Measurements from ENCODE around the gene TSPYL1. TPM values are rescaled to one million over a fixed set of nuclear protein-coding genes. Genes with fewer than 3 reads are reported as not detected.

The TSPYL1 gene
- polyA plus RNA-seq, 1 donor from 2014 or later, result 84.8 TPM

DNA sequence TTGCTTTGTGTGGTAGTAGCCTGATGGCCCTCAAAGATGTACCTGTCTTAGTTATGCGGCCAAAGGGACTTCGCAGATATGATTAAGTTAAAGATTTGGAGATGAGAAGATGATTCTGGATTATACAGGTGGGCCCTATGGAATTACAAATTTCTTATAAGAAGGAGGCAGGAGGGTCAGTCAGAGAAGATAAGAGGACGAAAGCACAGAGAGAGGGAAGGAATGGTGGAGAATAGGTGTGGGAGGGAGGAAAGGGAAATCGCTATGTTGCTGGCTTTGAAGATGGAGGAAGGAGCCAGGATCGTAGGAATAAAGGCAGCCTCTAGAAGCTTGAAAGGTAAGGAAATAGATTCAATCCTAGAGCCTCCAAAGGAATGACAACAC lies 1.2 kb upstream of the TSPYL1 start:
- Histone ChIP-seq H4K20me1 (ENCODE audit: insufficient read depth) (peaks cover 23% of the 10 kb centered on the region), H3K27ac (ENCODE audit: low read length) (peak overlapping the region; percentile 99), H3K4me2 (ENCODE audit: low read length) (peak overlapping the region; percentile 99), H3K27me3 (ENCODE audit: insufficient read depth, low read depth, low read length) (no peaks in the 10 kb centered on the region), H3K79me2 (replicated peaks; ENCODE audit: insufficient read depth, low read length) (peaks cover 30% of the 10 kb centered on the region), H3K9me3 (ENCODE audit: low read length) (no peaks in the 10 kb centered on the region), H3K9me2 (ENCODE audit: insufficient read depth, low read length) (no peaks in the 10 kb centered on the region), H3F3A (ENCODE audit: insufficient read depth, low read length, poor library complexity, severe bottlenecking) (peaks cover 5% of the 10 kb centered on the region), H2AFZ (ENCODE audit: low read depth, low read length) (no peak overlapping the region), H3K9ac (ENCODE audit: low read length) (peak overlapping the region; percentile 99), H3K36me3 (ENCODE audit: insufficient read depth, low read length) (peaks cover 16% of the 10 kb centered on the region), H3K4me3 (ENCODE audit: low read length) (peak overlapping the region; percentile 92)
- TF ChIP-seq, protein P1, sequence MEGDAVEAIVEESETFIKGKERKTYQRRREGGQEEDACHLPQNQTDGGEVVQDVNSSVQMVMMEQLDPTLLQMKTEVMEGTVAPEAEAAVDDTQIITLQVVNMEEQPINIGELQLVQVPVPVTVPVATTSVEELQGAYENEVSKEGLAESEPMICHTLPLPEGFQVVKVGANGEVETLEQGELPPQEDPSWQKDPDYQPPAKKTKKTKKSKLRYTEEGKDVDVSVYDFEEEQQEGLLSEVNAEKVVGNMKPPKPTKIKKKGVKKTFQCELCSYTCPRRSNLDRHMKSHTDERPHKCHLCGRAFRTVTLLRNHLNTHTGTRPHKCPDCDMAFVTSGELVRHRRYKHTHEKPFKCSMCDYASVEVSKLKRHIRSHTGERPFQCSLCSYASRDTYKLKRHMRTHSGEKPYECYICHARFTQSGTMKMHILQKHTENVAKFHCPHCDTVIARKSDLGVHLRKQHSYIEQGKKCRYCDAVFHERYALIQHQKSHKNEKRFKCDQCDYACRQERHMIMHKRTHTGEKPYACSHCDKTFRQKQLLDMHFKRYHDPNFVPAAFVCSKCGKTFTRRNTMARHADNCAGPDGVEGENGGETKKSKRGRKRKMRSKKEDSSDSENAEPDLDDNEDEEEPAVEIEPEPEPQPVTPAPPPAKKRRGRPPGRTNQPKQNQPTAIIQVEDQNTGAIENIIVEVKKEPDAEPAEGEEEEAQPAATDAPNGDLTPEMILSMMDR (IDR thresholded peaks at IDR 0.05; ENCODE audit: poor library complexity, severe bottlenecking), result no peak
- TF ChIP-seq EZH2 (IDR thresholded peaks at IDR 0.05; ENCODE audit: borderline replicate concordance, insufficient read depth, low read length, poor library complexity, severe bottlenecking) (no peak), EP300 (conservative IDR thresholded peaks at IDR 0.05; ENCODE audit: poor library complexity, severe bottlenecking) (no peak), RAD21 (conservative IDR thresholded peaks at IDR 0.05) (no peak), TAF1 (IDR thresholded peaks at IDR 0.05; ENCODE audit: low read depth) (no peak), POLR2AphosphoS5 (IDR thresholded peaks at IDR 0.05) (no peak), SMC3 (conservative IDR thresholded peaks at IDR 0.05; ENCODE audit: poor library complexity) (no peak), MXI1 (conservative IDR thresholded peaks at IDR 0.05; ENCODE audit: poor library complexity, severe bottlenecking) (no peak)
- TF ChIP-seq, protein P2, sequence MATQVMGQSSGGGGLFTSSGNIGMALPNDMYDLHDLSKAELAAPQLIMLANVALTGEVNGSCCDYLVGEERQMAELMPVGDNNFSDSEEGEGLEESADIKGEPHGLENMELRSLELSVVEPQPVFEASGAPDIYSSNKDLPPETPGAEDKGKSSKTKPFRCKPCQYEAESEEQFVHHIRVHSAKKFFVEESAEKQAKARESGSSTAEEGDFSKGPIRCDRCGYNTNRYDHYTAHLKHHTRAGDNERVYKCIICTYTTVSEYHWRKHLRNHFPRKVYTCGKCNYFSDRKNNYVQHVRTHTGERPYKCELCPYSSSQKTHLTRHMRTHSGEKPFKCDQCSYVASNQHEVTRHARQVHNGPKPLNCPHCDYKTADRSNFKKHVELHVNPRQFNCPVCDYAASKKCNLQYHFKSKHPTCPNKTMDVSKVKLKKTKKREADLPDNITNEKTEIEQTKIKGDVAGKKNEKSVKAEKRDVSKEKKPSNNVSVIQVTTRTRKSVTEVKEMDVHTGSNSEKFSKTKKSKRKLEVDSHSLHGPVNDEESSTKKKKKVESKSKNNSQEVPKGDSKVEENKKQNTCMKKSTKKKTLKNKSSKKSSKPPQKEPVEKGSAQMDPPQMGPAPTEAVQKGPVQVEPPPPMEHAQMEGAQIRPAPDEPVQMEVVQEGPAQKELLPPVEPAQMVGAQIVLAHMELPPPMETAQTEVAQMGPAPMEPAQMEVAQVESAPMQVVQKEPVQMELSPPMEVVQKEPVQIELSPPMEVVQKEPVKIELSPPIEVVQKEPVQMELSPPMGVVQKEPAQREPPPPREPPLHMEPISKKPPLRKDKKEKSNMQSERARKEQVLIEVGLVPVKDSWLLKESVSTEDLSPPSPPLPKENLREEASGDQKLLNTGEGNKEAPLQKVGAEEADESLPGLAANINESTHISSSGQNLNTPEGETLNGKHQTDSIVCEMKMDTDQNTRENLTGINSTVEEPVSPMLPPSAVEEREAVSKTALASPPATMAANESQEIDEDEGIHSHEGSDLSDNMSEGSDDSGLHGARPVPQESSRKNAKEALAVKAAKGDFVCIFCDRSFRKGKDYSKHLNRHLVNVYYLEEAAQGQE (IDR thresholded peaks at IDR 0.05; ENCODE audit: borderline replicate concordance), result no peak

DNA sequence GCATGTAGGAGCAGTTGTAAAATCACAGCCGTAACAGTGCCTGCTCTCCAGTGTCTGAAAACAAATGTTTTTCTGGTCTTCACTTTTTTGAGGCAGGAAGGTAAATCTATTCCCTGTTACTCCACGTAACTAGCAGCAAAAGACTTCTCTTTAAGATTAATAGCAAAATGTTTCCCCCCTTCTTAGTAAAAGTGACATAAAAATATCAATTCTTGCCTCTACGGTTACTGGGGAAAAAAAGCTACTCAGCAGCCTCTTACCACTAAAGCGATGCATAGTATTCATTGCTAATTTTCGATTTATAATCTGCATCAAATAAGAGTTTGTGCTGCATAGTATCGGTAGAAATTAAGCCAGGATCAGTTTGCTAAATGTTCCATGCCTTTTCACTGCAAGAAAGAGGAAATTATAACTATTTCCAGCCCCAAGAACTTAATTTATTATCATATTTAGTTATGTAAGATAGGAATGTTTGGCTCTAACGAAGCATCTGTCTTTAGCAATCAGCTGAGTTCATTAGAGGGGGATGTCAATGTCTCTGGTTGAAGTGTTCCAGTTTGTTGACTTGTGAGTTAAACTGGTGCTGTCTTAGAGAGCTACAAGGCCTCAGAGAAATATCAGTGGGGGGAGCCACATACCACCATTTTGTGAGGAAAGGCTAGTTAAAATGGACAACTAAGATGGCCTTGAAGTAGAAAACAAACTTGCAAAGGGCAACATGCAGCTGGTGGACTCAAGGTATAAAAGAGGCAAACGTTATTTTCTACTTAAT lies 617 bp upstream of the TSPYL1 start:
- H3K79me2 ChIP-seq (replicated peaks; ENCODE audit: insufficient read depth, low read length), result peaks cover 32% of the 10 kb centered on the region
- peak overlapping the region; percentile 89 for H2AFZ ChIP-seq (ENCODE audit: low read depth, low read length)
- H3K9me2 ChIP-seq (ENCODE audit: insufficient read depth, low read length), result no peaks in the 10 kb centered on the region

More for the DNA sequence above, 617 bp upstream of the TSPYL1 start:
- H4K20me1 ChIP-seq (ENCODE audit: insufficient read depth), result peaks cover 23% of the 10 kb centered on the region
- peak overlapping the region; percentile 92 for H3K4me3 ChIP-seq (ENCODE audit: low read length)
- TF ChIP-seq EP300 (conservative IDR thresholded peaks at IDR 0.05; ENCODE audit: poor library complexity, severe bottlenecking) (peak; percentile 28), SMC3 (conservative IDR thresholded peaks at IDR 0.05; ENCODE audit: poor library complexity) (no peak), POLR2AphosphoS5 (IDR thresholded peaks at IDR 0.05) (no peak)
- TF ChIP-seq, protein P1 (IDR thresholded peaks at IDR 0.05; ENCODE audit: poor library complexity, severe bottlenecking), result no peak
- peaks cover 5% of the 10 kb centered on the region for H3F3A ChIP-seq (ENCODE audit: insufficient read depth, low read length, poor library complexity, severe bottlenecking)
- peak overlapping the region; percentile 99 for H3K27ac ChIP-seq (ENCODE audit: low read length)
- H3K9me3 ChIP-seq (ENCODE audit: low read length), result no peaks in the 10 kb centered on the region
- H3K9ac ChIP-seq (ENCODE audit: low read length), result peak overlapping the region; percentile 99
- no peaks in the 10 kb centered on the region for H3K27me3 ChIP-seq (ENCODE audit: insufficient read depth, low read depth, low read length)
- H3K36me3 ChIP-seq (ENCODE audit: insufficient read depth, low read length), result peaks cover 16% of the 10 kb centered on the region
- peak overlapping the region; percentile 99 for H3K4me2 ChIP-seq (ENCODE audit: low read length)
